Activated CD4-positive, alpha-beta T cell treated with anti-CD3 and anti-CD28 coated beads, Interleukin-2, Interleukin-4, amounts not matched to agents 100 ng/mL and 50 ng/mL, durations not matched to agents 16 hours and 8 hours (primary cell): ENCODE results near the gene NFAM1.

Experiments used
- DNase-seq: peaks from one replicate; pipeline ENCODE4 v3.0.0-alpha.2; 2020; ENCODE audit warnings: low spot score

The NFAM1 gene

DNA sequence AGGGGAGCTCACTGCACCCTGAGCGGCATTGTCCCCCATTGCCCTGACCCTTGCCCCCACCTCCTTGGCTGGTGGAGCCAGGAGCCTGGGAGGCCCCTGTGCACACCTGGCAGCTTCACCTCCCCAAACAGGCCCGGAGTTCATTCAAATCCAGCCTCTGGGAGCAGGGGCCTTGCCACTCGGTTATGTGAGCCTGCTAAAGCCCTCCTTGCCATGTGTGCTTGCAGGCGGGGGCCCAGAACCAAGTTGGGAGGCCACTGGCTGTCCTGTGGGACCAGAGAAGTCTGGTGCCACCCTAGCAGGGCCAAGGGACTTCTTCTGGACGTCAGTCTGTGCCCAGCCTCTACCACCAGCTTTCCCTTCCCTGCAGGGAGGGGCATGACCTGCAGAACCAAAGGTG lies 48.9 kb downstream of the NFAM1 start:
- DNase-seq = no peak

- DNase-seq = no peak
These were observed 51.2 kb downstream of the NFAM1 start for GRCh38 chr22:42380769-42381551.

- no peak for DNase-seq
These were observed 52.2 kb downstream of the NFAM1 start for GRCh38 chr22:42379966-42380537.

DNA sequence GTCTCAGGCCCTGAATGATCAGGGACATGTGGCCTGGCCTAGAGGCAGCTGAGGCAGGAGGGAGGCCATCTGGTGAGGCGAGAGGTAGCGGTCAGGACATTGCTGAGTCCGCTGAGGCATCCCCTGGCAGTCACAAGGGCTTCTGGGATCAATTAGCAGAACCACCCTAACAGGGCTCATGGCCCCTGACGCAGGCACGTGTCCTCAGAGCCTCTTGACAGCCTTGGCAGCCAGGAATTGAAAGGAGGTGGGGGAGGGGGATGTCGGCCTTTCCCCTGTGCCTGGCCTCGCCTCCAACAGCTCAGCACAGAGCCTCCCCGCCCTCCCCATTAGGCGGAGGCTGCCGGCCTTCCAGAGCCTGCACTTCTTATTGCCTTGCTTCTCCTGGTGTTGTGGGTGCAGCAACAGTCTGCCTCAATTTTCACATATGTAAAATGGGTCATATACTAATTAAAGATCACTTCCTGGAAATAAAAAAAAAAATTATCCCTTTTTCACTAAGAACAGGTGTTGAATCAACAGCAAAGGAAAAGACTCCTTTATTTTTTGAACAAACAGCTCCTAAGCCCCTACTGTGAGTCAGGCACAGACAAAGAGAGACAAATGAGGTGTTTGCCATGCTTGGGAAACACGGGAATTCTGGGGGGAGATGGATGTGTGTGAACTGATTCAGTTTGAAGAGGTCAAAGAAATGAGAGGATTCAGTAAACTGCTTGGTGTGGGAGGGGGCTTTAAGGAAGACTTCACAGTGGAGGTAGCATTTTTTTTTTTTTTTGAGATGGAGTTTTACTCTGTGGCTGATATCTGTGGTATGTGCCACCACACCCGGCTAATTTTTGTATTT lies 55.3 kb downstream of the NFAM1 start:
- DNase-seq = no peak

- DNase-seq = no peak
These were observed 56.2 kb downstream of the NFAM1 start for GRCh38 chr22:42375982-42376381.

- DNase-seq = no peak
These were observed 59.2 kb downstream of the NFAM1 start for GRCh38 chr22:42372976-42373375.

- DNase-seq = no peak
These were observed 60.7 kb downstream of the NFAM1 start for GRCh38 chr22:42371501-42371900.

DNA sequence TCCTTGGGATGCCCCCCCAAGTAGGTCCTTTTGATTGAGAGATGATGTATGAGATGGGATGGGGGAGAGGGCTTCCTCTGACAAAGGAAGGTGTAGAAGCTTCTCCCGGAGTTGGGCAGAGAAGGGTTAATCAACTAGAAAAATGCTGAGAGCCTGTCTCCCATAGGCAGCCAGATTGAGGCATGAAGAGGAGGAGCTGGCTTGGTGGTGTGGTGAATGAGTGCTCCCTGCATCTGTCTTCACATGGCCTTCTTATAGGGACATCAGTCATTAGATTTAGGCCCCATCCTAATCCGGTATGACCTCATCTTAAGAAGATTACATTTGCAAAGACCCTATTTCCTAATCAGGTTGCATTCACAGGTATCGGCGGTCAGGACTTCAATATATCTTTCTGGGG lies 61.1 kb downstream of the NFAM1 start:
- DNase-seq = no peak

- DNase-seq = peak; percentile 89
These were observed 62.8 kb downstream of the NFAM1 start for GRCh38 chr22:42369250-42370041.

DNA sequence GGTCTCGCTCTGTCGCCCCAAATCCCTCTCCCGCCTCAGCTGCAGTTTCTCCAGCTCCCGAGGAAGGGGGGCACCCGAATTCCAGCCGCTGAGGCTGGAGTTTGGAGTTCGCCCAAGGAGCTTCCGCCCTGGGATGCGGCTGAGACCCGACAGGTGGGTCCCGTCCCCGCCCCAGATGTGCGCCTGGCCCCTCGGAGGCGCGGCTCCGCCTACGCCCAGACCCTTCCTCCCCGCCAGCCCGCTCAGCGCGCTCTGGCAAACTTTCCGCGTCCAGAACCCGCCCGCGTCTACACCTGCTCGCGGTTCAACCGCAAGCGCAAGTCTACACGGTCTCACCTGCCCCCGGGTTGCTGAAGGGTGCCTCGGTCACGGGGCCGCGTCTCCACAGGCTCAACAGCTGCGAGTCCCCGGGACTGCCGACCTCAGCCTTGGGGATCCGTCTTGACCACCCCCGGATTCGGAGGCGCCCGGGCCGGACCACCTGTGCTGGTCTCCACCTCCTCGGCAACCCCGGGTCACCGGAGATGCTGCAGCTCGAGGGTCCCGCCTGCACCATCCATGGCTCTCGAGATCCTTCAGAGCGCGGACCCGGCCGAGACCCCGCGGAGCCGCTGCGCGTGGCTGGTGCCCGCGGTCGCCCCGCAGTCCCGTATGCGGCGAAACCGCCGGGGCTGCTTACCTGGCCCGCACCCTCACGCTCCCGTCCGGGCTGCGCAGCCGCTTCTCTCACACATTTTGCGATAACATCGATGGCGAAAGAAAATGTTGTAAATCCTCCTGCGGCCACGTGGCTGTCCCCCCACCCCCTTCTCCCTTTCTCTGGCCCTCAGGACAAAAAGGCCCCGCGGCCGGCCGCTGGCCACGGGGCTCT lies 63.6 kb downstream of the NFAM1 start:
- no peak for DNase-seq

DNA sequence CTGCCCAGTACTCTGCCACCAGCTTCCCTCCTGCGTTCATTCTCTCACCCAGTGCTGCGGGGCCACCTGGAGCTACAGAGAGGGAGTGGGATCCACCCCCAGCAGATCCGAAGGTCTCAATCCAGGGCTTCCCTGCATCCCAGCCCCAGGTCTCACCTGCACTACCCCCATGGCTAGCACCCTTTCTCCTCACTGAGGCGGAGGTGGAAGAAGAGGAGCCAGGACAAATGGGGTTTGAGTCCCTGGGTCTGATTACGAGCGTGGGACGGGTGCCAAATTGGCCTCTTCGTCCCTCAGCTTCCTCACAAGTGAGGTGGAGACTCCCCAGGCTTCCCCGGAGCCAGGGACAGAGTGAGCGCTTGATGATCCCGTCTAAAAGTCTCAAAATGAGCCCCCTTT lies 64.2 kb downstream of the NFAM1 start:
- no peak for DNase-seq

DNA sequence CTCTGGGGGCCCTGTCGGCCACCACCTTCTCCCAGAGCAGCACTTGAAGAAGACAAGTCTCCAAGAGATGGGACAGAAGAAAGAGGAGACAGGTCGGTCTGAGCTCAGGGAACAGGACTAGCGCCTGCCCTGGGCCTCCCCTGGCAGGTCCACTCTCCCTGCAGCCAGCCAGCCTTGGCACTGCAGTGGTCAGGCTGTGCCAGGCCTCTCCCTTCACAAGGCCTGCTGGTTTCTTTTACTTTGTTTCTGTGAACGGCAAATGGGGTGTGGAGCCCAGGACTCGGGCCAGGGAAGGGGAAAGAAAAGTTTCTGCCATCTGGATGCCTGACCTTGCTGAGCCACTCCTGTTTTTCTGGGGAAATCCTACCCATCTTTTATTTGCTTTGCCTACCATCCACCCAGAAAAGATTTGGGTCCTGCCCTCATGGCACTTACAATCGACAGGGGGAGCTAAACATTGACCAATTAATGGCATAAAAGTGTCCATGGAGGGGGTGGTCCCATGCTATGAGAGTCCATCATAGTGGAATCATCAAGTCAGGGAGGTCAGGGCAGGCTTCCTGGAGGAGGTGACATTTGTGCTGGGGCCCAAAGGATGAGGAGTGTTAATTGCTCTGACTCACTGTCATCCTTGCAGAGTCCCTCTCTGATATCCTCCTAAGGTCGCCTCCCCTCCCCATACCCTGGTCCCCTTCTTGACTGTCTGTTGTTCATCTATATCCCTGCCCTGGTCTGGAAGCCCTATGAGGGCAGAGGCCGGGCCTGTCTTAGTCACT lies 65.2 kb downstream of the NFAM1 start:
- DNase-seq = no peak

DNA sequence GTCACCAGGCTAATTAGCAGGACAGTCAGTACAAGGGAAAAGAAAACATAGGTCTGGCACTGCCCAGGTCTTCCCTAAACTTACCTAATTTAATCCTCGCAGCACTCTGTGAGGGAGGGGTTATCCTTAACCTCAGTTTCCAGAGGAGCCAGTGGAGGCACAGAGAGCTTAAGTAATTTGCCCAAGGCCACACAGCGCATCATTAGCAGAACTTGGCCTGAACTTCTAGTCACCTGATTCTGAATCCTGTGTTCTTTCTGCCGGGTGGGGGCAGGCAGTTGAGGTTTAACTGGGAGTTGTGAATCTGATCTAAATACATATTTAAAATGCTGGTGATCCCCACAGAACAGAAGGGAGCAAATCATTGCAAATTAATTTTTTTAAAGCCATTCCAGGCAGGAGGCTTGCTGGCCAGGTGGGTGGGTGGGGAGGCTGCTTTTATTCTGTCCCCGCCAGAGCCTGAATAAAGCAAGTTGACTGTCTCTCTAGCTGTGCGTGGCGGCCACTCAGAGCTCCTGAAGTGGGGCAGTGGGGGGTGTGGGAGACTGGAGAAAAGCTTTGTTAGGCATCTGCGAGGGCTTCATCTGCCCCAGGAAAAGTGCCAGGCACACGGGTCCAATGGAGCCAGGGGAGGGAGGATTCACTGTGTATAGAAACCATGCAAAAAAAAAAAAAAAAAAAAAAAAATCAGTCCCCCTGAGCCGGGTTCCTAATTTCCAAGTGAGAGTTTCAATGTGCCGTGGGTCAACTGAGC lies 66.1 kb downstream of the NFAM1 start:
- DNase-seq = no peak

DNA sequence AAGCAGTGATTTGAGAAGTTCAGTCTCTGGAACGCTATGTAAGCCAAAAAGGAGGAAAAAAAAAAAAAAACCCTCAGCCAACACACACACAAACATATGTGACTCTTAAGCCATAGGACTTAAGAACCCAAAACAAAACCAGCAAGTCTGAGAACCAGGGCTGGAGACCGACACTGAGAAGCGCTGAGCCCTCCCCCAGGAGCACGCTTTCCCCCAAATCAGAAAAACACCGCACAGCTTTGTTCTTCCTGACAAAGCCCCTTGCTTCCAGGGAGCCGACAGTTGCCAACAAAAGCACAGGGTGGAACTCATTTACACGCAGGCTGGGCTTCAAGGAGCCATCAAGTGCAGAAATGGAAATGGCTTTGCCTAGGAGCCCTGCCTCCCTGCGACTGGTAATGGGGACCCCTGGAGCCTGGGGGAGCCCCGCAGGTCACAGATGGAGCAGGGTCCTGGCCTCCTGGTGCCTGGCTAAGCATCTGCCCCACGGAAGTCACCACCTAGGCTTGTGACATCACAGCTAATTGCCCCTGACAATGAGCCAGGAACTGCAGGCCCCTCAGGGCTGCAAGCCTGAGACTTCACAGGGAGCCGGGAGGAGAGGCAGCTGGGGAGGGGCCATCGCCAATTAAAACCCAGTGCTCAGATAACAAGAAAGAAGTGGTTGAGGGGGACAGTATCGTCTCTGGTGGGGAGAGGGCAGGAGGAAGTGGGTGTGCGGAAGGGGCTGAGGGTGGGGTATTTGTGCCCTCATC lies 66.9 kb downstream of the NFAM1 start:
- no peak for DNase-seq

- DNase-seq = no peak
These were observed 67.5 kb downstream of the NFAM1 start for GRCh38 chr22:42364604-42365110.

DNA sequence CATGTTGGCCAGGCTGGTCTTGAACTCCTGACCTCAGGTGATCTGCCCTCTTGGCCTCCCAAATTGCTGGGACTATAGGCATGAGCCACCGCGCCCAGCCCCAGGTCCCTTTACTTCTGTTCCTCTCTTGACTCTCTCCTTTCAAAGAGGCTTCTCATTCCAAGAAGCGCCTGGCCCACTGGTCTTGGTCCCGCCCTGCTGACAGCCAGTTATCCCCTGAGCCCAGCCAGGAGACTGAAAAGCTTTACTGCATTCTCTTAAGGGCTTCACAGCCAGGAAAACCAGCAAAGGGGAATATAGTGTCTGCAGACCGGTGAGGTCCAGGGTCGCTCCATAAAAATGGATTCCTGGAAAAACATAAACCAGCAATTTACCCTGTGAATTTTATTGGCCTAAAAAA lies 68.3 kb downstream of the NFAM1 start:
- no peak for DNase-seq

- DNase-seq = no peak
These were observed 70.7 kb downstream of the NFAM1 start for GRCh38 chr22:42361523-42361922.

GRCh38 chr22:42360348-42360747 lies 71.9 kb downstream of the NFAM1 start:
- no peak for DNase-seq
